PC-9 (cell line): ENCODE results near the gene ARL8A.

Experiments used
- CTCF ChIP-seq: fragments of 200-600 bp; sonication (generic); conservative IDR thresholded peaks from 2 replicates; pipeline ENCODE4 v1.6.1; 2017; ENCODE audit warnings: mixed run types, antibody characterized with exemption, mild to moderate bottlenecking, moderate library complexity
- EZH2 ChIP-seq: fragments of 200-600 bp; sonication (generic); IDR thresholded peaks from 2 replicates; pipeline ENCODE4 v1.8.0; 2017; ENCODE audit warnings: antibody characterized with exemption, low read depth

- TF ChIP-seq EZH2 (no peak), CTCF (0 out of 2 replicates have a peak, but pooled peaks have one; percentile 13)
These were observed 37.9 kb downstream of the ARL8A start for GRCh38 chr1:202106340-202107254.
